Femur (tissue), 1 donor: ENCODE results near the gene TMEM39A.

Source experiments
- DNase-seq: peaks from one replicate; pipeline ENCODE4 v3.0.0-alpha.2; 2017

Gene TMEM39A

GRCh38 chr3:119395923-119396358 is 67.5 kb downstream of the TMEM39A start:
- no peak for DNase-seq

DNA sequence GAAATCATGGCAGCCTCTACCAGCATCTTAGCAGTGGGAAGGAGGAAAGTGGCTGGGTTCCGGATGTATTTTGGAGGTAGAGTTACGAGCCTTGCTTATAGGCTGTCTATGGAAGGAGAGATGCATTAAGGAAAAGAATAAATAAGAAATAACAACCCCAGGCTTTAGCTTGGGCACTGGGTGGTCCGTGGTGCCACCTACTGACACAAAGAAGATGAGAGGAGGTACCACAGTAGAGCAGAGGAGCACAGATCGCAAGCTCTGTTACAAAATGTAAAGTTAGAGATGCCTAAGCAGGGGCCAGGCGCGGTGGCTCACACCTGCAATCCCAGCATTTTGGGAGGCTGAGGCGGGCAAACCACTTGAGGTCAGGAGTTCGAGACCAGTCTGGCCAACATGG is 74.8 kb downstream of the TMEM39A start:
- DNase-seq: no peak

GRCh38 chr3:119382134-119382533 is 81.3 kb downstream of the TMEM39A start:
- DNase-seq: no peak

GRCh38 chr3:119380697-119381096 is 82.7 kb downstream of the TMEM39A start:
- no peak for DNase-seq
